PC-9 (cell line): ENCODE data around the gene RBMS3. TPM values are rescaled to one million over a fixed set of nuclear protein-coding genes. Genes with fewer than 3 reads are reported as not detected.

Experiments
- BruUV-seq: library from RNA; stranded (reverse); fragments of 400-500 nt; replicated peaks from 2 replicates; lab custom pipeline; 2021; lab: Mats Ljungman, UMichigan
- CTCF ChIA-PET: fragments of 300-600 bp; sonication (Branson Sonifier 250); formaldehyde crosslinking; loops from one replicate; lab custom pipeline; 2022; ENCODE audit warnings: antibody characterized with exemption; lab: Charles Lee
- POLR2A ChIA-PET: fragments of 300-600 bp; sonication (Branson Sonifier 250); formaldehyde crosslinking; loops from one replicate; lab custom pipeline; 2022; ENCODE audit warnings: antibody characterized with exemption; ENCODE audit not compliant: unreplicated experiment; lab: Charles Lee
- DNase-seq, 2 experiments: peaks; one replicate each; pipeline versions ENCODE4 v3.0.0 to v3.0.0-alpha.2; 2015 to 2022; ENCODE audit warnings: mixed read lengths in 1 of 2
- H2AFZ ChIP-seq: fragments of 200-600 bp; sonication (generic); 2 replicates; pipeline ENCODE4 v1.8.1; 2017; ENCODE audit warnings: antibody characterized with exemption
- H3F3A ChIP-seq: fragments of 200-600 bp; sonication (generic); 2 replicates; pipeline ENCODE4 v1.8.1; 2017; ENCODE audit warnings: antibody characterized with exemption, mild to moderate bottlenecking, low read depth; ENCODE audit not compliant: insufficient read depth
- H3K27ac ChIP-seq: fragments of 200-600 bp; sonication (generic); 2 replicates; pipeline ENCODE4 v1.6.1; 2016; ENCODE audit warnings: mixed run types
- H3K27me3 ChIP-seq: fragments of 200-600 bp; sonication (generic); 2 replicates; pipeline ENCODE4 v1.6.1; 2016; ENCODE audit warnings: low read depth, mixed run types; ENCODE audit not compliant: insufficient read depth
- H3K36me3 ChIP-seq: fragments of 200-600 bp; sonication (generic); 2 replicates; pipeline ENCODE4 v1.6.1; 2016; ENCODE audit warnings: low read depth, mixed run types
- H3K4me1 ChIP-seq: fragments of 200-600 bp; sonication (generic); replicated peaks from 2 replicates; pipeline ENCODE4 v1.6.1; 2016; ENCODE audit warnings: mixed run types; ENCODE audit not compliant: insufficient read depth
- H3K4me2 ChIP-seq: fragments of 200-600 bp; sonication (generic); 2 replicates; pipeline ENCODE4 v1.6.1; 2017; ENCODE audit warnings: mixed run types
- H3K4me3 ChIP-seq: fragments of 200-600 bp; sonication (generic); 2 replicates; pipeline ENCODE4 v1.6.1; 2016; ENCODE audit warnings: mixed run types
- H3K79me2 ChIP-seq: fragments of 200-600 bp; sonication (generic); 2 replicates; pipeline ENCODE4 v1.6.1; 2017; ENCODE audit warnings: low read depth, mixed run types
- H3K9me2 ChIP-seq: fragments of 200-600 bp; sonication (generic); 2 replicates; pipeline ENCODE4 v1.8.1; 2017; ENCODE audit warnings: mild to moderate bottlenecking; ENCODE audit not compliant: insufficient read depth
- H3K9me3 ChIP-seq: fragments of 200-600 bp; sonication (generic); 2 replicates; pipeline ENCODE4 v1.8.1; 2016; ENCODE audit warnings: low read depth; ENCODE audit not compliant: insufficient read depth
- H4K20me1 ChIP-seq: fragments of 200-600 bp; sonication (generic); 2 replicates; pipeline ENCODE4 v1.8.1; 2017; ENCODE audit not compliant: insufficient read depth
- EZH2 ChIP-seq: fragments of 200-600 bp; sonication (generic); IDR thresholded peaks from 2 replicates; pipeline ENCODE4 v1.8.0; 2017; ENCODE audit warnings: antibody characterized with exemption, low read depth
- intact Hi-C: fragments of 100-400 bp; cut with micrococcal nuclease; formaldehyde crosslinking; loops from one replicate; pipeline ENCODE4 v1.10.0; 2022; ENCODE audit not compliant: unreplicated experiment
- total RNA-seq: library from RNA; stranded (reverse); gene quantifications from 2 replicates; pipeline ENCODE4 v1.2.3, GENCODE V29; 2021
- TF ChIP-seq, protein P1 (sequence below): fragments of 200-600 bp; sonication (generic); conservative IDR thresholded peaks from 2 replicates; pipeline ENCODE4 v1.6.1; 2017; ENCODE audit warnings: mixed run types, antibody characterized with exemption, mild to moderate bottlenecking, moderate library complexity

The RBMS3 gene
- total RNA-seq, 1 experiment from 2014 or later, result 3.5 TPM

DNA sequence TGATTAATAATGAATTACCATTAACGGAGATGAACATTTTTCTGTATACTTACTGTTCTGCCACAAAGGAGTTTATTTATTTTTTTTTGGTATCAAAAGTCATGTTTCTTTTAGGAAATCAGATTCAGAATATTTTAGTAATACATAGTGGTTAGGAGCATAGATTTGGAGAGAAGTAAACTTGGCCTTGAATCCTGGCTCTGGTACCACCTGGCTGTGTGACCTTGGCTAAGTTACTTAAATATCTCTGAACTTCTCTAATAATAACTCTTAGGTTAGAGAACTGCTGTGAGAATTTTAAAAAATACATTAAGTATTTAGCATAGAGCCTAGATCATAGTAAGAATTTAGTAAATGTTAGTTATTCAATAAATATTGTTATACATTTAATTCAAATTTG is 309.1 kb downstream of the RBMS3 start:
- no TSS peak for BruUV-seq

DNA sequence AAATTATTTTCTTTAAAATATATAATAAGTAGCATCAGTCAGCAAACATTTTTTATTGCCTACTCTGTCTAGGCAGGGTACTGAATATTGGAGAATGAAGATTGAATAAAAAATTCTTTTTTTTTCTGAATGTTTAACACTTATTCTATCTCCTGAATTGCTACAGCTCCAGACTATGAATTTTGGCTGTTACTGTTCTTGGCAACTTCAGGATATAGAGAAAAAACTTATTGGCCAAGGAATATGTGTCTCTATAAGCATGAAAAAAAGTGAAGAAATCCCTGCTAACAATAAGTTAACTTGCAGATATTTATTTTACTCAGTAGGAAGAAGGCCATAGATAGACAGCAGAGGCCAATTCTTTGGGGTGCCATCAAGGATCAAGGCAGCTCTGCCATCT is 309.6 kb downstream of the RBMS3 start:
- Histone ChIP-seq H3K27me3 (no peaks in the 10 kb centered on the region), H3K4me3 (no peak overlapping the region), H3K79me2 (no peaks in the 10 kb centered on the region), H3K9me3 (no peaks in the 10 kb centered on the region), H3K4me2 (no peak overlapping the region), H3K4me1 (no peaks in the 10 kb centered on the region), H3K9me2 (no peaks in the 10 kb centered on the region; the same call in 1 of the 2 replicates), H3K27ac (no peak overlapping the region), H3K36me3 (no peaks in the 10 kb centered on the region), H4K20me1 (no peaks in the 10 kb centered on the region), H2AFZ (no peak overlapping the region), H3F3A (no peaks in the 10 kb centered on the region)
- BruUV-seq, result no TSS peak
- intact Hi-C loops, result no loop called here
- ChIA-PET POLR2A (no interaction called here), CTCF (no interaction called here)
- no peak for TF ChIP-seq EZH2
- TF ChIP-seq, protein P1, sequence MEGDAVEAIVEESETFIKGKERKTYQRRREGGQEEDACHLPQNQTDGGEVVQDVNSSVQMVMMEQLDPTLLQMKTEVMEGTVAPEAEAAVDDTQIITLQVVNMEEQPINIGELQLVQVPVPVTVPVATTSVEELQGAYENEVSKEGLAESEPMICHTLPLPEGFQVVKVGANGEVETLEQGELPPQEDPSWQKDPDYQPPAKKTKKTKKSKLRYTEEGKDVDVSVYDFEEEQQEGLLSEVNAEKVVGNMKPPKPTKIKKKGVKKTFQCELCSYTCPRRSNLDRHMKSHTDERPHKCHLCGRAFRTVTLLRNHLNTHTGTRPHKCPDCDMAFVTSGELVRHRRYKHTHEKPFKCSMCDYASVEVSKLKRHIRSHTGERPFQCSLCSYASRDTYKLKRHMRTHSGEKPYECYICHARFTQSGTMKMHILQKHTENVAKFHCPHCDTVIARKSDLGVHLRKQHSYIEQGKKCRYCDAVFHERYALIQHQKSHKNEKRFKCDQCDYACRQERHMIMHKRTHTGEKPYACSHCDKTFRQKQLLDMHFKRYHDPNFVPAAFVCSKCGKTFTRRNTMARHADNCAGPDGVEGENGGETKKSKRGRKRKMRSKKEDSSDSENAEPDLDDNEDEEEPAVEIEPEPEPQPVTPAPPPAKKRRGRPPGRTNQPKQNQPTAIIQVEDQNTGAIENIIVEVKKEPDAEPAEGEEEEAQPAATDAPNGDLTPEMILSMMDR, result no peak
- DNase-seq, result no peak

More for the DNA sequence above, 309.1 kb downstream of the RBMS3 start:
- no peak overlapping the region for H3K4me2 ChIP-seq
- H3K4me1 ChIP-seq, result no peaks in the 10 kb centered on the region
- no peaks in the 10 kb centered on the region for H3K79me2 ChIP-seq
- H4K20me1 ChIP-seq, result no peaks in the 10 kb centered on the region
- no peak for TF ChIP-seq EZH2
- TF ChIP-seq, protein P1, result no peak
- intact Hi-C loops, result no loop called here
- no peaks in the 10 kb centered on the region for H3K9me3 ChIP-seq
- H3K27me3 ChIP-seq, result no peaks in the 10 kb centered on the region
- DNase-seq, result no peak
- H3K4me3 ChIP-seq, result no peak overlapping the region
- no peaks in the 10 kb centered on the region for H3K36me3 ChIP-seq
- ChIA-PET CTCF (no interaction called here), POLR2A (interaction anchor here (0.6 kb wide), 1 partner anchor 170 kb away, joined by 5 read pairs; no protein-coding TSS in a partner anchor)
- H3F3A ChIP-seq, result no peaks in the 10 kb centered on the region
- H3K27ac ChIP-seq, result no peak overlapping the region
- H2AFZ ChIP-seq, result no peak overlapping the region
- H3K9me2 ChIP-seq, result no peaks in the 10 kb centered on the region; the same call in 1 of the 2 replicates

DNA sequence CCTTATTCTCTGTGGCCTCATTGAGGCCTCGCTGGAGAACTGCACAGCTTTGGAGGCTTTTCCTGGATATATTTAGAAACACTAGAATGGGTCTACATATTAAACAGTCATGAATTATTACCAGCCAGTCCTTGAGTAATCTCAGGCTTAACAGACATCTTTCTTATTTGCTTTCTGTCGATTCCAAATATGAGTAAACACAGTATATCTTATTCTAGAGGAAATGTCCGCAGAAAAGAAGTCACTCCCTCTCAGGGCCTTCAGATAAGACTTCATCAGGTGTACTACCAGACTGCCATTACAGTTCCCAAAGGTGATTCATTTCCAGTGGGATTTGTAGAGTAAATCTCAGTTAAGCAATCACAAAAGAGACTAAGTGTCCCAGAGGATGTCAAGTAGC is 310.7 kb downstream of the RBMS3 start:
- Histone ChIP-seq H3K9me3 (no peaks in the 10 kb centered on the region), H3K79me2 (no peaks in the 10 kb centered on the region), H3K4me2 (no peak overlapping the region), H3K4me1 (no peaks in the 10 kb centered on the region), H3F3A (no peaks in the 10 kb centered on the region), H3K4me3 (no peak overlapping the region), H3K27me3 (no peaks in the 10 kb centered on the region), H2AFZ (no peak overlapping the region), H3K27ac (no peak overlapping the region), H3K9me2 (no peaks in the 10 kb centered on the region; the same call in 1 of the 2 replicates), H3K36me3 (no peaks in the 10 kb centered on the region), H4K20me1 (no peaks in the 10 kb centered on the region)
- POLR2A ChIA-PET, result no interaction called here
- DNase-seq, result no peak
- intact Hi-C loops, result no loop called here
- CTCF ChIA-PET, result no interaction called here
- BruUV-seq, result no TSS peak
- TF ChIP-seq, protein P1, result no peak
- TF ChIP-seq EZH2, result no peak
